Psoas muscle (tissue), 8 donors: ENCODE measurements around the gene APOO. TPM values are rescaled to one million over a fixed set of nuclear protein-coding genes. Genes with fewer than 3 reads are reported as not detected.

Source experiments
- ATAC-seq, 4 donors: fragments of 200-7000 bp; cut with Tn5 transposase; one replicate each; pipeline ENCODE4 v1.9.1; 2020; ENCODE audit warnings: moderate library complexity in 3 of 4, mild to moderate bottlenecking in 2 of 4
- DNase-seq, 2 donors: peaks; one replicate each; pipeline ENCODE4 v3.0.0-alpha.2; 2020
- H3K27ac ChIP-seq: fragments of 200-600 bp; one replicate; pipeline ENCODE4 v1.8.0; 2022
- H3K27me3 ChIP-seq, 3 donors: fragments of 200-600 bp in 1 of 3; one replicate each; pipeline versions ENCODE4 v1.6.1 to v1.8.0; 2013 to 2022; ENCODE audit warnings: low read length in 2 of 3, mild to moderate bottlenecking in 2 of 3, moderate library complexity in 1 of 3; ENCODE audit not compliant: insufficient read depth in 3 of 3
- H3K36me3 ChIP-seq, 2 donors: fragments of 200-600 bp in 1 of 2; one replicate each; pipeline versions ENCODE4 v1.6.1 to v1.8.0; 2013 to 2022; ENCODE audit warnings: low read depth in 1 of 2, mild to moderate bottlenecking in 1 of 2, moderate library complexity in 1 of 2; ENCODE audit not compliant: insufficient read depth in 1 of 2
- H3K4me1 ChIP-seq: fragments of 200-600 bp; one replicate; pipeline ENCODE4 v1.8.0; 2022
- H3K4me3 ChIP-seq: fragments of 200-600 bp; one replicate; pipeline ENCODE4 v1.8.0; 2022; ENCODE audit warnings: mild to moderate bottlenecking
- H3K9me3 ChIP-seq: fragments of 200-600 bp; one replicate; pipeline ENCODE4 v1.8.0; 2022
- CTCF ChIP-seq: fragments of 200-600 bp; IDR thresholded peaks from one replicate; pipeline ENCODE4 v1.8.0; 2022; ENCODE audit warnings: antibody characterized with exemption
- WGBS, 3 donors: extraction: QIAGEN DNeasy Blood & Tissue Kit; methylation state at CpG; one replicate each; pipeline versions ENCODE4 v1.1.6 to v1.1.7; 2013; 5-methylcytosine and 5-hydroxymethylcytosine counted together
- intact Hi-C, 2 donors: fragments of 100-400 bp; cut with DNase I; formaldehyde crosslinking; loops; one replicate each; pipeline versions ENCODE4 v1.11.0 to v1.14.2; 2022
- polyA plus RNA-seq, 3 donors: library from polyadenylated mRNA; stranded (reverse); fragments of 200-250 nt; gene quantifications; one replicate each; pipeline ENCODE4 v1.2.3, GENCODE V29; 2013
- total RNA-seq, 4 donors: library from RNA; stranded (reverse); fragmentation: NEBNext Ultra II Directional in 2 of 4; extraction: Animal tissue kit (Norgen Biotek cat#: 25700) in 2 of 4; gene quantifications; one replicate each; pipeline versions ENCODE4 v1.2.1 to v1.2.4, GENCODE V29; 2021 to 2023
- donor health status: healthy with polysubstance abuse.
- donor health status: DM: no; HTN: no; CAD: no; lungs with moderate emphysema.
- donor health status: Bipolar disorder and iron deficiency.
- donor health status: healthy.
- donor health status: DM: yes; HTN: yes; CAD: no.
- donor health status: DM: no; HTN: no; CAD: no.
- donor health status: DM: no; HTN: no; CAD: no.
- donor health status: DM: yes; HTN: yes; CAD: no.

APOO gene
- total and polyA plus RNA-seq, 7 donors: 29.7 to 78.5 (median 54.7) TPM

- intact Hi-C loops: no loop called here
- H3K9me3 ChIP-seq: no peaks in the 10 kb centered on the region
- no peaks in the 10 kb centered on the region for H3K36me3 ChIP-seq
- ATAC-seq (peak; percentile 61 to 81 (median 80)), DNase-seq (peak in 1 of 2 donors; percentile 17)
- WGBS, 3 donors: 24 to 51% (median 44%) methylated on average over 4 to 5 of the region's 5 CpGs
- no peaks in the 10 kb centered on the region for H3K4me1 ChIP-seq
- H3K27me3 ChIP-seq: no peaks in the 10 kb centered on the region
- no peak overlapping the region for H3K27ac ChIP-seq
- TF ChIP-seq CTCF: no peak
- H3K4me3 ChIP-seq: peak overlapping the region; percentile 22
These were observed 103.8 kb downstream of the APOO start for GRCh38 chrX:23803931-23804381.

GRCh38 chrX:23802431-23802830, 105.3 kb downstream of the APOO start:
- Histone ChIP-seq H3K27me3 (peaks cover 0 to 5% (median 0%) of the 10 kb centered on the region in 3 donors), H3K36me3 (no peaks in the 10 kb centered on the region), H3K4me3 (no peak overlapping the region), H3K4me1 (no peaks in the 10 kb centered on the region), H3K27ac (no peak overlapping the region), H3K9me3 (no peaks in the 10 kb centered on the region)
- intact Hi-C loops: no loop called here
- ATAC-seq (no peak), DNase-seq (no peak)
- 68 to 81% (median 80%) methylated on average over 5 of the region's 5 CpGs for WGBS, 3 donors
- TF ChIP-seq CTCF: no peak

GRCh38 chrX:23799469-23800065, 108.2 kb downstream of the APOO start:
- DNase-seq (no peak), ATAC-seq (no peak)
- 65 to 73% (median 72%) methylated on average over 6 of the region's 6 CpGs for WGBS, 3 donors
- peaks cover 0 to 5% (median 0%) of the 10 kb centered on the region in 3 donors for H3K27me3 ChIP-seq
- H3K36me3 ChIP-seq: no peaks in the 10 kb centered on the region
- no peak overlapping the region for H3K4me3 ChIP-seq
- intact Hi-C loops: no loop called here
- TF ChIP-seq CTCF: no peak
- H3K27ac ChIP-seq: no peak overlapping the region
- no peaks in the 10 kb centered on the region for H3K4me1 ChIP-seq
- no peaks in the 10 kb centered on the region for H3K9me3 ChIP-seq

- Histone ChIP-seq H3K27me3 (peaks cover 0 to 5% (median 0%) of the 10 kb centered on the region in 3 donors), H3K36me3 (no peaks in the 10 kb centered on the region), H3K4me1 (no peaks in the 10 kb centered on the region), H3K27ac (no peak overlapping the region), H3K9me3 (no peaks in the 10 kb centered on the region), H3K4me3 (no peak overlapping the region)
- ATAC-seq (no peak), DNase-seq (no peak)
- intact Hi-C loops: no loop called here
- WGBS, 3 donors: 81 to 88% (median 84%) methylated on average over 12 of the region's 12 CpGs
- TF ChIP-seq CTCF: no peak
These were observed 110.2 kb downstream of the APOO start for GRCh38 chrX:23797371-23798128.
